NCI-H2227 (cell line): ENCODE results near the gene LMCD1.
A peak's percentile ranks its signal among the peaks of the same experiment; 100 is the strongest.

Experiments
- DNase-seq: peaks from one replicate; lab custom pipeline; 2025; ENCODE audit not compliant: unreplicated experiment; lab: John Stamatoyannopoulos, UW

LMCD1 gene

GRCh38 chr3:8503871-8504610, 2.4 kb downstream of the LMCD1 start:
- no peak for DNase-seq

GRCh38 chr3:8504611-8504973, 3.0 kb downstream of the LMCD1 start:
- DNase-seq, result no peak

- DNase-seq, result no peak
Measured at GRCh38 chr3:8505621-8506020, 4.0 kb downstream of the LMCD1 start.

GRCh38 chr3:8506571-8507061, 5.0 kb downstream of the LMCD1 start:
- DNase-seq, result no peak

- no peak for DNase-seq
Measured at GRCh38 chr3:8507496-8507895, 5.9 kb downstream of the LMCD1 start.

GRCh38 chr3:8509961-8510360, 8.3 kb downstream of the LMCD1 start:
- no peak for DNase-seq

GRCh38 chr3:8512234-8512633, 10.6 kb downstream of the LMCD1 start:
- DNase-seq, result no peak

- no peak for DNase-seq
Measured at GRCh38 chr3:8516047-8516661, 14.5 kb downstream of the LMCD1 start.

- DNase-seq, result no peak
Measured at GRCh38 chr3:8516783-8517182, 15.2 kb downstream of the LMCD1 start.

- no peak for DNase-seq
Measured at GRCh38 chr3:8517487-8517886, 15.9 kb downstream of the LMCD1 start.

- no peak for DNase-seq
Measured at GRCh38 chr3:8518138-8518537, 16.5 kb downstream of the LMCD1 start.

GRCh38 chr3:8519156-8519555, 17.5 kb downstream of the LMCD1 start:
- DNase-seq, result no peak

- no peak for DNase-seq
Measured at GRCh38 chr3:8519774-8520448, 18.3 kb downstream of the LMCD1 start.

- no peak for DNase-seq
Measured at GRCh38 chr3:8520816-8521403, 19.3 kb downstream of the LMCD1 start.

GRCh38 chr3:8523041-8523440, 21.4 kb downstream of the LMCD1 start:
- DNase-seq, result no peak

GRCh38 chr3:8524249-8524648, 22.6 kb downstream of the LMCD1 start:
- no peak for DNase-seq

- DNase-seq, result no peak
Measured at GRCh38 chr3:8524656-8525399, 23.2 kb downstream of the LMCD1 start.

- no peak for DNase-seq
Measured at GRCh38 chr3:8525893-8526292, 24.3 kb downstream of the LMCD1 start.

- peak; percentile 12 for DNase-seq
Measured at GRCh38 chr3:8529181-8529637, 27.6 kb downstream of the LMCD1 start.

GRCh38 chr3:8529738-8530525, 28.3 kb downstream of the LMCD1 start:
- no peak for DNase-seq
